Measurements from ENCODE around the gene HSPA1B.
"Not testable (repeated sequence)": the region's sequence is repeated elsewhere in the genome, so short reads cannot be mapped to it uniquely, and the experiment has no call there.

HSPA1B gene

GRCh38 chr6:31860349-31860748 lies 32.8 kb downstream of the HSPA1B start:
- no peak for DNase-seq

- DNase-seq, result no peak
Measured at GRCh38 chr6:31861150-31861549, 33.6 kb downstream of the HSPA1B start.

- no peak for DNase-seq
Measured at GRCh38 chr6:31861919-31862343, 34.4 kb downstream of the HSPA1B start.

- DNase-seq, result peak; percentile 100
Measured at GRCh38 chr6:31862344-31863235, 35.1 kb downstream of the HSPA1B start, which contains the start of gene NEU1. Gene NEU1, minus strand, starts transcription at chr6:31862821. Its CDS starts 45 bp downstream, at chr6:31862776.

- DNase-seq, result not testable (repeated sequence)
Measured at GRCh38 chr6:31864123-31864562, 36.6 kb downstream of the HSPA1B start.

GRCh38 chr6:31864818-31865204 lies 37.3 kb downstream of the HSPA1B start:
- DNase-seq, result no peak

GRCh38 chr6:31865205-31866118 lies 37.9 kb downstream of the HSPA1B start:
- DNase-seq, result no peak

GRCh38 chr6:31868658-31868971 lies 41.1 kb downstream of the HSPA1B start:
- not testable (repeated sequence) for DNase-seq

- no peak for DNase-seq
Measured at GRCh38 chr6:31869343-31869742, 41.8 kb downstream of the HSPA1B start.

GRCh38 chr6:31870385-31870921 lies 42.9 kb downstream of the HSPA1B start:
- no peak for DNase-seq

GRCh38 chr6:31871046-31871659 lies 43.6 kb downstream of the HSPA1B start:
- no peak for DNase-seq

GRCh38 chr6:31874084-31874670 lies 46.6 kb downstream of the HSPA1B start:
- DNase-seq, result no peak

- DNase-seq, result no peak
Measured at GRCh38 chr6:31874836-31875572, 47.5 kb downstream of the HSPA1B start.

GRCh38 chr6:31875877-31876276 lies 48.3 kb downstream of the HSPA1B start:
- DNase-seq, result no peak

- no peak for DNase-seq
Measured at GRCh38 chr6:31876357-31876756, 48.8 kb downstream of the HSPA1B start.

GRCh38 chr6:31877125-31877650 lies 49.6 kb downstream of the HSPA1B start:
- no peak for DNase-seq

GRCh38 chr6:31877651-31878161 lies 50.2 kb downstream of the HSPA1B start:
- no peak for DNase-seq

- no peak for DNase-seq
Measured at GRCh38 chr6:31878222-31878621, 50.7 kb downstream of the HSPA1B start.

GRCh38 chr6:31878726-31879125 lies 51.2 kb downstream of the HSPA1B start, which contains the start of gene SLC44A4:
Gene SLC44A4, minus strand, starts transcription at chr6:31878997. Its CDS starts 17 bp downstream, at chr6:31878980.
- DNase-seq, result no peak

GRCh38 chr6:31879143-31879542 lies 51.6 kb downstream of the HSPA1B start:
- DNase-seq, result no peak

All from CD4-positive, alpha-beta T cell treated with Interleukin-10 for 1 hour (primary cell).